Measurements from ENCODE around the gene CAPN9.

- TF ChIP-seq CTCF (IDR thresholded peaks at IDR 0.05 in 4 of 5, conservative IDR thresholded peaks at IDR 0.05 in 1 of 5) (no peak), POLR2A (IDR thresholded peaks at IDR 0.05) (no peak)
Observed at GRCh38 chr1:230750576-230750975, 3.4 kb downstream of the CAPN9 start.

Measured in gastrocnemius medialis (tissue), 4 donors.